Thyroid gland (tissue), 4 donors: ENCODE measurements around the gene RTCB.

Experiments used
- CTCF ChIP-seq, 6 experiments: fragments of 200-600 bp in 3 of 6; fragments of 450-650 bp in 3 of 6; sonication (generic) in 3 of 6; IDR thresholded peaks; one replicate each; pipeline ENCODE4 v1.5.1; 2016 to 2019; ENCODE audit warnings: antibody characterized with exemption in 6 of 6, mild to moderate bottlenecking in 2 of 6, inconsistent platforms in 1 of 6, moderate library complexity in 1 of 6
- POLR2A ChIP-seq, 2 donors: fragments of 450-650 bp; IDR thresholded peaks; one replicate each; pipeline ENCODE4 v1.6.1; 2017; ENCODE audit warnings: antibody characterized with exemption in 2 of 2, mild to moderate bottlenecking in 2 of 2, moderate library complexity in 1 of 2

- TF ChIP-seq POLR2A (IDR thresholded peaks at IDR 0.05) (no peak), CTCF (IDR thresholded peaks at IDR 0.05) (no peak)
Measured at GRCh38 chr22:32380991-32381390, 31.1 kb downstream of the RTCB start.
